Epithelial cell of proximal tubule (primary cell): ENCODE data around the gene CDC14A. TPM values are rescaled to one million over a fixed set of nuclear protein-coding genes. Genes with fewer than 3 reads are reported as not detected.
"Not testable (repeated sequence)": the region's sequence is repeated elsewhere in the genome, so short reads cannot be mapped to it uniquely, and the experiment has no call there.

Experiments
- DNase-seq: peaks from one replicate; pipeline ENCODE4 v3.0.0-alpha.2; 2011; ENCODE audit warnings: low read depth
- H3K4me3 ChIP-seq: 2 replicates; pipeline ENCODE4 v1.5.1; 2011; ENCODE audit warnings: low read depth, mild to moderate bottlenecking, low read length
- total RNA-seq: library from RNA; depleted of rRNA; stranded (reverse); fragments of >200 nt; gene quantifications from 2 replicates; pipeline ENCODE4 v1.2.3, GENCODE V29; 2015
- TF ChIP-seq, protein P1 (sequence below): conservative IDR thresholded peaks from 2 replicates; pipeline ENCODE4 v1.5.1; 2012; ENCODE audit warnings: low read depth, mild to moderate bottlenecking, low read length

The CDC14A gene
- total RNA-seq, 1 donor from 2014 or later, result 7.4 TPM

GRCh38 chr1:100394285-100394684, 42.0 kb downstream of the CDC14A start:
- no peak for DNase-seq
- no peak overlapping the region for H3K4me3 ChIP-seq
- TF ChIP-seq, protein P1, sequence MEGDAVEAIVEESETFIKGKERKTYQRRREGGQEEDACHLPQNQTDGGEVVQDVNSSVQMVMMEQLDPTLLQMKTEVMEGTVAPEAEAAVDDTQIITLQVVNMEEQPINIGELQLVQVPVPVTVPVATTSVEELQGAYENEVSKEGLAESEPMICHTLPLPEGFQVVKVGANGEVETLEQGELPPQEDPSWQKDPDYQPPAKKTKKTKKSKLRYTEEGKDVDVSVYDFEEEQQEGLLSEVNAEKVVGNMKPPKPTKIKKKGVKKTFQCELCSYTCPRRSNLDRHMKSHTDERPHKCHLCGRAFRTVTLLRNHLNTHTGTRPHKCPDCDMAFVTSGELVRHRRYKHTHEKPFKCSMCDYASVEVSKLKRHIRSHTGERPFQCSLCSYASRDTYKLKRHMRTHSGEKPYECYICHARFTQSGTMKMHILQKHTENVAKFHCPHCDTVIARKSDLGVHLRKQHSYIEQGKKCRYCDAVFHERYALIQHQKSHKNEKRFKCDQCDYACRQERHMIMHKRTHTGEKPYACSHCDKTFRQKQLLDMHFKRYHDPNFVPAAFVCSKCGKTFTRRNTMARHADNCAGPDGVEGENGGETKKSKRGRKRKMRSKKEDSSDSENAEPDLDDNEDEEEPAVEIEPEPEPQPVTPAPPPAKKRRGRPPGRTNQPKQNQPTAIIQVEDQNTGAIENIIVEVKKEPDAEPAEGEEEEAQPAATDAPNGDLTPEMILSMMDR, result no peak

- DNase-seq, result no peak
- H3K4me3 ChIP-seq, result no peak overlapping the region
- TF ChIP-seq, protein P1, result no peak
Observed at GRCh38 chr1:100395913-100396312, 43.6 kb downstream of the CDC14A start.

GRCh38 chr1:100396651-100397050, 44.3 kb downstream of the CDC14A start:
- TF ChIP-seq, protein P1, result peak; percentile 9
- DNase-seq, result no peak
- no peak overlapping the region for H3K4me3 ChIP-seq

DNA sequence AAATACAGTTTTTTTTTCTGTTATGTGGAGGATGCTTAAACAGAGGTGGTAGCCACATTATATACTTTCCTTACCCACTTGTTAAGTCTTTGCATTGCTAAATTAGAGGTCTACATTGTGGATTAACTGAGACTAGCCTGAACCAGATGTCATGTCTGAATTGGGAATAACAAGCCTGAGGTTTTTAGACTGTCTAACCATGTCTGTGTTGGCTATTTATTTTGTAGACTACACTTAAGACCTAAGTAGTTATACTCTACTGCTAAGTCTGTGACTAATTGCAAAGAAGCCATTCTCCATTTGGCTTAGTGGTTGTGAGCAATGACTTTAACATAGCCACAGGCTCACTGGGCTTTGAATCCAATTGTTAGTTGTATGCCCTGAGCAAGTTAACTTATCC, 45.4 kb downstream of the CDC14A start:
- no peak overlapping the region for H3K4me3 ChIP-seq
- TF ChIP-seq, protein P1, result no peak
- no peak for DNase-seq

GRCh38 chr1:100398648-100399047, 46.3 kb downstream of the CDC14A start:
- H3K4me3 ChIP-seq, result no peak overlapping the region
- no peak for DNase-seq
- TF ChIP-seq, protein P1, result no peak

GRCh38 chr1:100400404-100400803, 48.1 kb downstream of the CDC14A start:
- TF ChIP-seq, protein P1, result no peak
- no peak for DNase-seq
- H3K4me3 ChIP-seq, result no peak overlapping the region

GRCh38 chr1:100404821-100405220, 52.5 kb downstream of the CDC14A start:
- no peak overlapping the region for H3K4me3 ChIP-seq
- DNase-seq, result no peak
- TF ChIP-seq, protein P1, result no peak

- DNase-seq, H3K4me3 ChIP-seq: not testable (repeated sequence)
Observed at GRCh38 chr1:100405902-100406301, 53.6 kb downstream of the CDC14A start.

DNA sequence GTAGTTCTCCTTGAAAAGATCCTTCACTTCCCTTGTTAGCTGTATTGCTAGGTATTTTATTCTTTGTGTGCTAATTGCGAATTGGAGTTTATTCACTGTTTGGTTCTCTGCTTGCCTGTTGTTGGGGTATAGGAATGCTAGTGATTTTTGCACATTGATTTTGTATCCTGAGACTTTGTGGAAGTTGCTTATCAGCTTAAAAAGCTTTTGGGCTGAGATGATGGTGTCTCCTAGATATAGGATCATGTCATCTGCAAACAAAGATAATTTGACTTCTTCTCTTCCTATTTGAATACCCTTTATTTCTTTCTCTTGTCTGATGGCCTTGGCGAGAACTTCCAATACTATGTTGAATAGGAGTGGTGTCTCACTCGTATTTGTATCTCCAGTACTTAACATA, 55.1 kb downstream of the CDC14A start:
- not testable (repeated sequence) for H3K4me3 ChIP-seq, DNase-seq
